OCI-LY7 (cell line): ENCODE data around the gene F7. TPM values are rescaled to one million over a fixed set of nuclear protein-coding genes. Genes with fewer than 3 reads are reported as not detected.
"Not testable (repeated sequence)": the region's sequence is repeated elsewhere in the genome, so short reads cannot be mapped to it uniquely, and the experiment has no call there.

ENCODE experiments used
- Bru-seq: library from RNA; stranded (reverse); fragments of 400-500 nt; gene quantifications from one replicate; lab custom pipeline; 2021; lab: Mats Ljungman, UMichigan
- BruChase-seq, 2 experiments: library from RNA; stranded (reverse); fragments of 400-500 nt; gene quantifications; one replicate each; lab custom pipeline; 2021; lab: Mats Ljungman, UMichigan
- BruUV-seq: library from RNA; stranded (reverse); fragments of 400-500 nt; replicated peaks from 2 replicates; lab custom pipeline; 2021; lab: Mats Ljungman, UMichigan
- CTCF ChIA-PET: fragments of 300-600 bp; sonication (Branson Sonifier 250); formaldehyde crosslinking; loops from one replicate; lab custom pipeline; 2022; ENCODE audit warnings: antibody characterized with exemption; ENCODE audit not compliant: unreplicated experiment; lab: Charles Lee
- POLR2A ChIA-PET: fragments of 300-600 bp; sonication (Branson Sonifier 250); formaldehyde crosslinking; loops from one replicate; lab custom pipeline; 2022; ENCODE audit warnings: antibody characterized with exemption; lab: Charles Lee
- DNase-seq: peaks from one replicate; pipeline ENCODE4 v3.0.0-alpha.2; 2015; ENCODE audit warnings: low spot score
- H2AFZ ChIP-seq: fragments of 200-600 bp; sonication (generic), shearing (Covaris generic); 2 replicates; pipeline ENCODE4 v1.6.1; 2014; ENCODE audit warnings: mild to moderate bottlenecking, antibody characterized with exemption, low read length, moderate library complexity
- H3K27ac ChIP-seq: fragments of 200-600 bp; sonication (generic); 2 replicates; pipeline ENCODE4 v1.5.1; 2014; ENCODE audit warnings: mixed run types, low read depth, mild to moderate bottlenecking, moderate library complexity, low read length, inconsistent platforms; ENCODE audit not compliant: poor library complexity, severe bottlenecking
- H3K36me3 ChIP-seq: fragments of 200-600 bp; sonication (generic); 2 replicates; pipeline ENCODE4 v1.6.1; 2014; ENCODE audit warnings: mild to moderate bottlenecking, antibody characterized with exemption, low read length, moderate library complexity, mixed read lengths; ENCODE audit not compliant: insufficient read depth
- H3K4me1 ChIP-seq: fragments of 200-600 bp; sonication (generic); 2 replicates; pipeline ENCODE4 v1.5.1; 2014; ENCODE audit warnings: mild to moderate bottlenecking, low read length; ENCODE audit not compliant: insufficient read depth, poor library complexity, severe bottlenecking
- H3K4me2 ChIP-seq: fragments of 200-600 bp; sonication (generic); 2 replicates; pipeline ENCODE4 v1.6.1; 2014; ENCODE audit warnings: mild to moderate bottlenecking, low read length
- H3K4me3 ChIP-seq: fragments of 200-600 bp; sonication (generic); 2 replicates; pipeline ENCODE4 v1.5.1; 2014; ENCODE audit warnings: mild to moderate bottlenecking, low read depth, low read length; ENCODE audit not compliant: poor library complexity, severe bottlenecking
- H3K79me2 ChIP-seq: fragments of 200-600 bp; sonication (generic); 2 replicates; pipeline ENCODE4 v1.6.1; 2016; ENCODE audit warnings: low read depth, mild to moderate bottlenecking, low read length, moderate library complexity, mixed read lengths; ENCODE audit not compliant: insufficient read depth
- H3K9me2 ChIP-seq: fragments of 200-600 bp; sonication (generic); 2 replicates; pipeline ENCODE4 v1.6.1; 2016; ENCODE audit warnings: mild to moderate bottlenecking, low read length, mixed read lengths; ENCODE audit not compliant: insufficient read depth
- H3K9me3 ChIP-seq: fragments of 200-600 bp; sonication (generic); 2 replicates; pipeline ENCODE4 v1.6.1; 2014; ENCODE audit warnings: mild to moderate bottlenecking, mixed run types, low read length, mixed read lengths
- H4K20me1 ChIP-seq: fragments of 200-600 bp; sonication (generic); 2 replicates; pipeline ENCODE4 v1.6.1; 2014; ENCODE audit warnings: mild to moderate bottlenecking, antibody characterized with exemption, low read length, moderate library complexity, mixed read lengths; ENCODE audit not compliant: insufficient read depth
- CTCF ChIP-seq: fragments of 200-600 bp; sonication (generic); conservative IDR thresholded peaks from 2 replicates; pipeline ENCODE4 v1.5.1; 2014; ENCODE audit warnings: mild to moderate bottlenecking, antibody characterized with exemption, low read length, moderate library complexity, mixed read lengths
- EZH2phosphoT487 ChIP-seq: fragments of 200-600 bp; sonication (generic); IDR thresholded peaks from 2 replicates; pipeline ENCODE4 v1.6.1; 2018; ENCODE audit warnings: low read depth, borderline replicate concordance, mild to moderate bottlenecking, mixed run types, antibody characterized with exemption, low read length, moderate library complexity, mixed read lengths
- intact Hi-C: fragments of 100-400 bp; cut with micrococcal nuclease; formaldehyde crosslinking; loops from one replicate; pipeline ENCODE4 v1.10.0; 2022; ENCODE audit not compliant: unreplicated experiment
- long read RNA-seq: library from polyadenylated mRNA; stranded (forward); transcript quantifications from one replicate; pipeline ENCODE4 v2.0.0, GENCODE V29; 2022
- total RNA-seq, 2 experiments: library from RNA; depleted of rRNA in 1 of 2; stranded (reverse); fragments of >200 nt in 1 of 2; shearing (Covaris generic) in 1 of 2; gene quantifications; 2 replicates each; pipeline ENCODE4 v1.2.3, GENCODE V29; 2014 to 2022

F7 gene
- total RNA-seq (2014; rRNA removed; shearing (Covaris generic)) (not detected in 2 replicates), total RNA-seq (2022) (not detected in 2 replicates), Bru-seq, nascent RNA (not detected), BruChase-seq, experiment 1, labeled RNA remaining after a 6-hour chase (not detected), BruChase-seq, experiment 2, labeled RNA remaining after a 2-hour chase (not detected)
- long read RNA-seq: 0 reads

GRCh38 chr13:113105032-113105920, at the start of gene F7:
TSS of gene F7 (plus strand) at chr13:113105791. CDS start at chr13:113105842, 51 bp downstream.
- no peak within 1 kb of the TSS for H3K4me3 ChIP-seq
- TF ChIP-seq EZH2phosphoT487 (no peak), CTCF (no peak)
- BruUV-seq: no TSS peak
- no peak within 1 kb of the TSS for H3K27ac ChIP-seq
- intact Hi-C loops: no loop called here
- no peaks in the 10 kb centered on the region for H3K36me3 ChIP-seq
- no peak for DNase-seq
- H3K4me2 ChIP-seq: no peak within 1 kb of the TSS
- no peaks in the 10 kb centered on the region for H3K9me2 ChIP-seq
- no peak within 1 kb of the TSS for H2AFZ ChIP-seq
- ChIA-PET POLR2A (no interaction called here), CTCF (no interaction called here)
- H3K79me2 ChIP-seq: no peaks in the 10 kb centered on the region
- no peaks in the 10 kb centered on the region for H3K9me3 ChIP-seq
- no peaks in the 10 kb centered on the region for H4K20me1 ChIP-seq
- no peaks in the 10 kb centered on the region for H3K4me1 ChIP-seq

GRCh38 chr13:113057084-113057483, 48.5 kb upstream of the F7 start:
- intact Hi-C loops: no loop called here
- TF ChIP-seq CTCF: no peak
- no peak for TF ChIP-seq EZH2phosphoT487
- Histone ChIP-seq H3K79me2 (no peaks in the 10 kb centered on the region), H3K4me3 (no peak overlapping the region), H4K20me1 (no peaks in the 10 kb centered on the region), H3K4me2 (no peak overlapping the region), H3K9me2 (no peaks in the 10 kb centered on the region), H3K36me3 (no peaks in the 10 kb centered on the region), H3K4me1 (no peaks in the 10 kb centered on the region), H2AFZ (no peak overlapping the region), H3K27ac (no peak overlapping the region), H3K9me3 (no peaks in the 10 kb centered on the region)
- no peak for DNase-seq
- ChIA-PET POLR2A (no interaction called here), CTCF (no interaction called here)
- BruUV-seq: no TSS peak

GRCh38 chr13:113057559-113057958, 48.0 kb upstream of the F7 start:
- H3K4me3 ChIP-seq, H3K36me3 ChIP-seq, H3K4me1 ChIP-seq, H3K9me2 ChIP-seq, intact Hi-C loops, POLR2A ChIA-PET, H2AFZ ChIP-seq, BruUV-seq, DNase-seq, H3K4me2 ChIP-seq, H3K9me3 ChIP-seq, H3K27ac ChIP-seq, H4K20me1 ChIP-seq, CTCF ChIA-PET, H3K79me2 ChIP-seq: not testable (repeated sequence)
